Measurements from ENCODE around the gene XIRP1. TPM values are rescaled to one million over a fixed set of nuclear protein-coding genes. Genes with fewer than 3 reads are reported as not detected.

XIRP1 gene
- total RNA-seq, 2 experiments from 2014 or later: not detected

GRCh38 chr3:39187372-39188155, 4.8 kb downstream of the XIRP1 start:
- intact Hi-C loops (cut with micrococcal nuclease; ENCODE audit: unreplicated experiment): no loop called here
- POLR2A ChIA-PET: interaction anchor here (1.2 to 5.8 kb wide), 2 partner anchors 100 to 101 kb away, joined by 4 to 49 read pairs; no protein-coding TSS in a partner anchor
- no TSS peak for BruUV-seq (replicated peaks)
- Histone ChIP-seq H4K20me1 (ENCODE audit: insufficient read depth, low read length) (no peaks in the 10 kb centered on the region), H3K4me2 (ENCODE audit: low read length) (no peak overlapping the region), H3K9me3 (ENCODE audit: low read length) (no peaks in the 10 kb centered on the region), H2AFZ (ENCODE audit: low read length) (no peak overlapping the region), H3K79me2 (ENCODE audit: insufficient read depth, low read depth, low read length) (no peaks in the 10 kb centered on the region), H3K27ac (ENCODE audit: low read depth, low read length, poor library complexity, severe bottlenecking) (no peak overlapping the region), H3K4me3 (ENCODE audit: low read depth, low read length, poor library complexity, severe bottlenecking) (no peak overlapping the region), H3K9me2 (ENCODE audit: insufficient read depth, low read length) (no peaks in the 10 kb centered on the region), H3K36me3 (ENCODE audit: insufficient read depth, low read length) (no peaks in the 10 kb centered on the region), H3K4me1 (ENCODE audit: insufficient read depth, low read length, poor library complexity, severe bottlenecking) (peaks cover 16% of the 10 kb centered on the region)
- no peak for TF ChIP-seq CTCF (conservative IDR thresholded peaks at IDR 0.05; ENCODE audit: low read length)
- CTCF ChIA-PET (ENCODE audit: unreplicated experiment): interaction anchor here (0.9 to 6.1 kb wide), 3 partner anchors 101 to 104 kb away, joined by 3 to 87 read pairs (median 10); no protein-coding TSS in a partner anchor
- DNase-seq (ENCODE audit: low spot score): no peak

- ChIA-PET POLR2A (interaction anchor here (1.2 kb wide), 1 partner anchor 102 kb away, joined by 4 read pairs; no protein-coding TSS in a partner anchor), CTCF (ENCODE audit: unreplicated experiment) (interaction anchor here (0.9 to 2.4 kb wide), 2 partner anchors 101 to 105 kb away, joined by 3 to 10 read pairs; no protein-coding TSS in a partner anchor)
- intact Hi-C loops (cut with micrococcal nuclease; ENCODE audit: unreplicated experiment): no loop called here
- BruUV-seq (replicated peaks): no TSS peak
- no peak overlapping the region for H2AFZ ChIP-seq (ENCODE audit: low read length)
- no peaks in the 10 kb centered on the region for H3K79me2 ChIP-seq (ENCODE audit: insufficient read depth, low read depth, low read length)
- H4K20me1 ChIP-seq (ENCODE audit: insufficient read depth, low read length): no peaks in the 10 kb centered on the region
- no peak for DNase-seq (ENCODE audit: low spot score)
- H3K4me2 ChIP-seq (ENCODE audit: low read length): no peak overlapping the region
- no peaks in the 10 kb centered on the region for H3K9me3 ChIP-seq (ENCODE audit: low read length)
- H3K36me3 ChIP-seq (ENCODE audit: insufficient read depth, low read length): no peaks in the 10 kb centered on the region
- TF ChIP-seq CTCF (conservative IDR thresholded peaks at IDR 0.05; ENCODE audit: low read length) (no peak), EZH2phosphoT487 (IDR thresholded peaks at IDR 0.05; ENCODE audit: borderline replicate concordance, low read depth, low read length) (no peak)
- H3K27ac ChIP-seq (ENCODE audit: low read depth, low read length, poor library complexity, severe bottlenecking): no peak overlapping the region
- peaks cover 16% of the 10 kb centered on the region for H3K4me1 ChIP-seq (ENCODE audit: insufficient read depth, low read length, poor library complexity, severe bottlenecking)
- H3K9me2 ChIP-seq (ENCODE audit: insufficient read depth, low read length): no peaks in the 10 kb centered on the region
- no peak overlapping the region for H3K4me3 ChIP-seq (ENCODE audit: low read depth, low read length, poor library complexity, severe bottlenecking)
Observed at GRCh38 chr3:39186692-39187151, 5.7 kb downstream of the XIRP1 start.
